Fibroblast of mammary gland (primary cell): Measurements from ENCODE around the gene ACSS1.

Source experiments
- DNase-seq: peaks from one replicate; pipeline ENCODE4 v3.0.0-alpha.2; 2010; ENCODE audit warnings: low read depth
- H3K4me3 ChIP-seq: 2 replicates; pipeline ENCODE4 v1.5.1; 2011; ENCODE audit warnings: low read depth, mild to moderate bottlenecking, low read length, moderate library complexity; ENCODE audit not compliant: control insufficient read depth
- TF ChIP-seq, protein P1 (sequence below): conservative IDR thresholded peaks from 2 replicates; pipeline ENCODE4 v1.5.1; 2011; ENCODE audit warnings: low read depth, low read length, inconsistent platforms; ENCODE audit not compliant: control insufficient read depth, insufficient read depth

Gene ACSS1

DNA sequence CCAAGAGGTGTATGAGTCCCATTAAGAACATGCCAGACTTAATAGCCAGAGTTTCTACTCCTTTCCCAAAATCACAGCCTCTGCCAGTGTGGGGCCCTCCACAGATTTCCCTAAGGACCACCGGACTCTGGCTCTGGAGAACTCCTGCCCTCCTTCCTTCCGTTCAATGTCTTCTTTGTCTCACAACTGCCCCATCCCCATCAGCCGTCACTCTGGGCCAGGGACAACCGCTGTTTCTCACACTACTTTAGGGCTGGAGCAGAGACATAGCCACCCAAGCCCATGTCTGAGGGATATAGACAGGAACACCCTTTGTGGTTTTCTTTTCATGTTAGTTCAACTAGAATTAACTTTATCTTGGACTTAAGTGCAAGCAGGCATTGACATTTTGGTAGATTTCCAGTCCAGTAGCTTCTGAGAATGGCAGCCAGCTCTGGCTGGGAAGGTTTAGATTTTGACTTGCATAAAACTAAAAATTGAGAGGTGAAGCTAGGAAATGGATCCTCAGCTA is 6.7 kb upstream of the ACSS1 start:
- no peak overlapping the region for H3K4me3 ChIP-seq
- no peak for DNase-seq
- TF ChIP-seq, protein P1, sequence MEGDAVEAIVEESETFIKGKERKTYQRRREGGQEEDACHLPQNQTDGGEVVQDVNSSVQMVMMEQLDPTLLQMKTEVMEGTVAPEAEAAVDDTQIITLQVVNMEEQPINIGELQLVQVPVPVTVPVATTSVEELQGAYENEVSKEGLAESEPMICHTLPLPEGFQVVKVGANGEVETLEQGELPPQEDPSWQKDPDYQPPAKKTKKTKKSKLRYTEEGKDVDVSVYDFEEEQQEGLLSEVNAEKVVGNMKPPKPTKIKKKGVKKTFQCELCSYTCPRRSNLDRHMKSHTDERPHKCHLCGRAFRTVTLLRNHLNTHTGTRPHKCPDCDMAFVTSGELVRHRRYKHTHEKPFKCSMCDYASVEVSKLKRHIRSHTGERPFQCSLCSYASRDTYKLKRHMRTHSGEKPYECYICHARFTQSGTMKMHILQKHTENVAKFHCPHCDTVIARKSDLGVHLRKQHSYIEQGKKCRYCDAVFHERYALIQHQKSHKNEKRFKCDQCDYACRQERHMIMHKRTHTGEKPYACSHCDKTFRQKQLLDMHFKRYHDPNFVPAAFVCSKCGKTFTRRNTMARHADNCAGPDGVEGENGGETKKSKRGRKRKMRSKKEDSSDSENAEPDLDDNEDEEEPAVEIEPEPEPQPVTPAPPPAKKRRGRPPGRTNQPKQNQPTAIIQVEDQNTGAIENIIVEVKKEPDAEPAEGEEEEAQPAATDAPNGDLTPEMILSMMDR, result no peak

DNA sequence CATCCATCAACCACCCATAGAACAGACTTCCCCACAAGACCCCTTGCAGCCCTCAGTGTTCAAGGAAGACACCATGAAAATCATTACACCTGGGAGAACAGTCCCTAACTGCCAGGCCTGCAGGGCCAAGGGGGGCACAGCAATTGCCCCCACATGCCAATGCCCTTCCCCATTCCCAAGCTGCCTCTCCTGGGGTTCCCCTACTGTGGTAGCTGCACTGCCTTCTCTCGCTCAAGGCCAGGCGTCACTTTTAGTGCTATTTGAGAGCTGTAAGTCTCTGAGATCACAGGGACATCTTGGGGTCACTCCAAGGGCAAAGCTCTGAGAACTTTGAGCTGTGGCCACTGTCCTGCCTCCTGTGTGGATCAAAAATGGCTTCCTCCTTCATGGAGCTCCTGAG is 6.0 kb upstream of the ACSS1 start:
- H3K4me3 ChIP-seq, result no peak overlapping the region
- no peak for DNase-seq
- TF ChIP-seq, protein P1, result no peak

DNA sequence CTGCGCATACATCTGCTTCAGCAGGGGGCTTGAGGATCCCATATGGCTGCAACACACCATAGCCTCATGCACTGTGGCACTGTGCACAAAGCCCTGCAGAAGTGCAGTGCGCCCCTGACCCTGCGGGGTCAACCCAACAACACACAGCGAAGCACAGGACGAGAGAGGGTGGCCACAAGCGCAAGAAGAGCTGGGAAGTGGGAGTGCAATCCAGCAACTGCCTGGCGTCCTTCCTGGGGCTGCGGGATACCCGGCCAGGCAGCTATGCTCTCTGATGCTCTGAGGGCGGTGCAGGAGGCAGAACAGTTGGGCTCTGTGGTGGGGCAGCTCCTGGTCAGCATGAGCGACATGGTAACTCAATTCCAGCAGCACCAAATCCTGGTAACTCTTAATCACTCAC is 5.6 kb upstream of the ACSS1 start:
- H3K4me3 ChIP-seq, result no peak overlapping the region

DNA sequence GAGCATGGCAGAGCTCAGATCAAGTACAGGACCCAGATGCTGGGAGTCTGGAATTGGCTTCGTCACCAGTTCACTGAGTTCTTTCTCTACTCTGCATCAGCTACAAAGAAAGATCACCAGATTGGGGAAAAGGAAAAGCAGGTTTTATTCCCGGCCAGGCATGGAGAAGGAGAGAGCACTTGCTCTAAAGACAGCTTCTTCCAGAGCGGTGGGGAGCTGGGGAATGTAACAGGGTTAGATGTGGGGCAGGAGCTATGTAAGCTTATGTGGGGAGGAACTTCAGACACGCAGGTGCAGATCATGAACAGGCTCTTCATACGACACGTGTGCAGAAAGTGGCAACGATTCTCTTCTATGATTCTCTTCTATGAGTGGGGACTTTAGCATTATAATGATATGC is 4.9 kb upstream of the ACSS1 start:
- TF ChIP-seq, protein P1, result no peak
- no peak for DNase-seq
- no peak overlapping the region for H3K4me3 ChIP-seq

More for the DNA sequence above, 5.6 kb upstream of the ACSS1 start:
- TF ChIP-seq, protein P1, result no peak
- DNase-seq, result no peak

DNA sequence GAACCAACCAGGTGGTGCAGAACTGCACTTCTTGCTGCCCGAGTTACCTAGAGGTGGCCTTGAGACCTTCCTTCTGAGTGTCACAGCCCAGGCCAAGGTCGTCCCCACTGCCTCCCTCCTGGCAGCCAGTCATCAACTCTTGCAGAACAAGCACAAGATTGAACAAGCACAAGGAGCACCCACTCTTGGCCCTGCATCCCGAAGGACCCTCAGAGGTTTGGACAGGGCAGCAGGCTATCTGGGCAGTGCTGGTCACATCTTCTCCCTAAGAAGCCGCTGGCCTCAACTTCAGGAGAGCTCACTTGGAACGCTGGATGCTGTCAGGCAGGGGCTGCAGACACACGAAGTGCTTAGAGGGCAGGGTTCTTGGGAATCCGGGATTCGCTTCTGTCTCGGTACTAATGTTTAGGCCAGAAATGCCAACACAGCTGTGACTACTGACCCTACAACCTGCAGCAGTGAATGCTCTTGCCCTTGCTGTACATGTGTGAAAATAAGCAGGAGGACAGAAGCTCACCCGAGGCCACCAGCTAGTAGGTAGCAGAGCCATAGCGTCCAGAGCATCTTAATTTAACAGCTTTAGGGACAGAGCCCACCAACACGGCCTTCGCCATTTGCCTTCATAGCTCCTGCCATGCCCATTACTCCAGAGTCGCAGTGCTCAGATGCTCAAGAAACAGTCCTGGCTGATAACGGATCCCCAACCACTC is 4.0 kb upstream of the ACSS1 start:
- TF ChIP-seq, protein P1, result no peak
- H3K4me3 ChIP-seq, result no peak overlapping the region
- no peak for DNase-seq

DNA sequence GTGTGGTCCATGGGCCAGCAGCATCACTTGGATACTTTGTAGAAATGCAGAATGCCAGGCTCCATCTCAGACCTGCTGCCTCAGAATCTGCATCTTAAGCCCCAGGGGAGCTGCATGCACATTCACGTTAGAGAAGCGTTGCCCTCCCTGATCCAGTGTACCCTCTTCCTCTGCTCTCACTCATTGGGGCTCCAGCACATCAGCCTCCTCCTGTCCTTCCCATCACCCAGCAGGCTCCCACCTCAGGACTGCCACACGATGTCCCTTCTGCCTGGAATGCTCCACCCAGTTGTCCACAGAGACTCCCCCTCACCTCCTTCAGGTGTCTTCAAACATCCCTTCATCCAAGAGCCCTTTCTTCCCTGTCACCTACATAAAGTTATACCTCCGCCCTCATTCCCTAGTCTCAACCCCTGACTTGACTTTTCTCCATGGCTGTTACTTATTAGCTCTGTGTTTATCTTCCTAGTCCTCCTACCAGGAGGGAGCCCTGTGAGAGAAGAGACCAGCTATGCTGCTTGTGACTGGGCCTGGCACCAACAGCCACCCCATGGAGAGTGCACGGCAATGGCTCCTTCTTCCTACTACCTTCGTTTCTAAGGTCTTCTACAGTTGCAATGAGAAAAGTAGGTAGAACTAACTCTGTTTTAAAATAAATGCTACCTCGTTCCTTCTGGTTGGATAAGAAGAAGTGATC is 3.3 kb upstream of the ACSS1 start:
- H3K4me3 ChIP-seq, result no peak overlapping the region
- TF ChIP-seq, protein P1, result no peak
- DNase-seq, result no peak
